Measurements from ENCODE around the gene CHPF2.

CHPF2 gene

DNA sequence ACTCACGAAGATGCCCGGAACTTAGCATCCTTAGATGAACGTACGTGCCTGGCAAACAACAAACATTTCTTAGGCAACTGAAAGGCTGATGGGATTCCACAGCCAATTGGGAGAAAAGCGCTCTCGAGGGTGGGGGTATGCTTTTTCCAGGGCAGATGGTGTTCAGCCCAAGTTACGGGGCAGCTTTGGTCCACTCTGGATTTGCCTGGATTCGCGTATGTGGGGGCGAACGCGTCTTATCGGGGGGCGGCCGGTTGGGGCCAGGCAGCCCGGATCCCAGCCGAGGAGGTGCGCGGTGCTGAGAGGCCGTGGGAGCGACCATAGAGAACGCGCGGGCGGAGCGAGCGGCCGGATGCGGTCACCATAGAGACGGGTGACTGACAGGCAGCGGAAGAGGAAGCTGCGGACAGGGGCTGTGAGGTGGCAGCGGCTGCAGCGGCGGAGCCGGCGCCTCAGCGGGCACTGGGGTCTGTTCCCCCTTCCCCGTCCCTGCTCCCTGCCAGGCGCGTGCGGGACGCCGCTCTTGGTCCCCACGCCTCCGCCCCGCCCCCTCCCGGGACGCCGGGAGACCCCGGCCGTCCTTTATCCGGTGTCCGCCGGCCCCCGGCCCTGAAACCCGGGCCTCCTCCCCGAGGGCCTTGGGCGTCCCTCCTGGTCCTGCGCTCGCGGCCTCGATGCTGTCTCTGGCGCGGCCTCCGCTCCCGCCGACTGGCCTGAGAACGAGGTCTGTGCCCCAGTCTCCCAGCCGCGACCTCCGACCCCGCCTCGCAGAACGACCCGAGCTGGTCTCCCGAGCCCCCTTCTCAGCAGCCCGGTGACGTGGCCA is at the start of gene CHPF2:
Gene CHPF2, plus strand, starts transcription at position 393 of the 826 bp plus-strand sequence. CDS start 1,529 bp downstream, outside the sequence.
- DNase-seq: peak; percentile 61

DNA sequence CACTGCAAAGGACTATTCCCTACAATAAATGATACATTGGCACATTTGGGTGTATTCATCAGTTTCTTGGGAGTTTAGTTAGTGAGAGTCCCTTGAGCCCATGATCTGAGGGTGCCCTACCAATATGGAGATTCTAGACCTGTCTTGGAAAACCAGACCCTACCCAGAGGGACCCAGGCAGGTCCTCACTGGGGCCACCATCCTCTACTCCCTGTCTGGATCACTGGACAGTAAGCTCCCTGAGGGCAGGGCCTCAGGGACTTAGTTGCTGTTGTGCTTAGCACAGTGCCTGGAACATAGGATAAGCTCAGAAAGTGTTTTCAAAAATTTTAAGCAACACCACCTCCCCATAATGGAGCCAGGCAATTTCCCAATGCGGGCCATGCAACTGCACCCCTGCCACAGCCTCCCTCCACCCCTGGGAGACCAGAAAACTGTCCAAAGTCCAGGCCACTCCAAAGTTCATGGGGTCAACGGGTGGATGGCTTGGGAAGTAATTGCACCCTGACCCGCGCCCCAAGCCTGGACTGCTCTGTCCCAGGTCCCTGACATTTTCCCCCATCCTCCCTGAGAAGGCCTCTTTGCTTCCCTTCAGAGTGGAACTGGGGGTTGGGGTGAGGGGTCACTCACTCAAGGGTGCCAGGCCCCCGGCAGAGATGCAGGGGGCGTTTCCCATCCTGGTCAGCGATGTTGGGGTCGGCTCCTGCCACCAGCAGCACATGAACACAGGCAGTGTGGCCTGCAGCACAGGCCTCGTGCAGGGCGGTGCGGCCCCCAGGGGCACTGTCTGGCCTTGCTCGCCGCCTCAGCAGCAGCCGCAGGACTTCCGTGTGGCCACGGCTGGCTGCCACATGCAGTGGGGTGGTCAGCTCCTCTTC is 46.3 kb upstream of the CHPF2 start:
- no peak for DNase-seq

DNA sequence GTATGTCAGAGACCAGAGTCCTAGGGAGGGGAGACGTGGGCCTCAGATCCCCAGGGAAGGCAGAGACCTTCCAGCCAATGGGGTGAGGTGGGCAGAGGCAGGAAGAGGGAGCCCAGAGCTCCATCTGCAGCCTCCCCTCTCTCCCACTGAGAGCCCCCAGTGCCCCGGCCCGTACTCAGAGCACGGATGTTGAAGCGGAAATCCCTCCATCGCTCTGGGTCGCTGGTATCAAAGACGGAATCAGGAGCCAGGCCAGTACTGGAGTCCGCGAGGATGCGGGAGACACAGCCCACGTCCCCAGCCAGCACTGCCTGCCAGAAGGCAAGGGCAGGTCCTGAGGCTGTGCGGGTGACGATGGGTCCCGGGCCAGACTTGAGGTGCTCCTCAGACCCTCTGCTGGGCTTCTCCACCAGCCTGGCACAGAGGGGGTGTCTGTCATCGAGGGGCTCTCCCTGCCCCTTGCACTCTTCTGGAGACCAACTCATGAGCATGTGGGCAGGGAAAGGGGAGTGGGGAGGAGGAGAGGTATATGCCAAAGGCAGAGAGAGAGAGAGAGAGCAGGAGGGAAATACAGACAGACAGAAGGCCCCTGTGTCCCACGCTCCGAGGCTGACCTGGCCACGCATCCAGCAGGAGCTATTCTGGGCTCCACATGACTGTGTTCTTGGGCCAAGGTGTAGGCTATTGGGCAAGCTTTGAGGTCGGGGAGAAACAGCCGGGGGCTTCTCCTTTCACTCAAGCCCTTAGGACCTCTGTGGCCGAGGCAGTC is 45.5 kb upstream of the CHPF2 start, which contains the start of gene ASB10:
Gene ASB10, minus strand, starts transcription at position 611 of the 769 bp plus-strand sequence. Its CDS starts 120 bp downstream, at position 491.
- DNase-seq: no peak

DNA sequence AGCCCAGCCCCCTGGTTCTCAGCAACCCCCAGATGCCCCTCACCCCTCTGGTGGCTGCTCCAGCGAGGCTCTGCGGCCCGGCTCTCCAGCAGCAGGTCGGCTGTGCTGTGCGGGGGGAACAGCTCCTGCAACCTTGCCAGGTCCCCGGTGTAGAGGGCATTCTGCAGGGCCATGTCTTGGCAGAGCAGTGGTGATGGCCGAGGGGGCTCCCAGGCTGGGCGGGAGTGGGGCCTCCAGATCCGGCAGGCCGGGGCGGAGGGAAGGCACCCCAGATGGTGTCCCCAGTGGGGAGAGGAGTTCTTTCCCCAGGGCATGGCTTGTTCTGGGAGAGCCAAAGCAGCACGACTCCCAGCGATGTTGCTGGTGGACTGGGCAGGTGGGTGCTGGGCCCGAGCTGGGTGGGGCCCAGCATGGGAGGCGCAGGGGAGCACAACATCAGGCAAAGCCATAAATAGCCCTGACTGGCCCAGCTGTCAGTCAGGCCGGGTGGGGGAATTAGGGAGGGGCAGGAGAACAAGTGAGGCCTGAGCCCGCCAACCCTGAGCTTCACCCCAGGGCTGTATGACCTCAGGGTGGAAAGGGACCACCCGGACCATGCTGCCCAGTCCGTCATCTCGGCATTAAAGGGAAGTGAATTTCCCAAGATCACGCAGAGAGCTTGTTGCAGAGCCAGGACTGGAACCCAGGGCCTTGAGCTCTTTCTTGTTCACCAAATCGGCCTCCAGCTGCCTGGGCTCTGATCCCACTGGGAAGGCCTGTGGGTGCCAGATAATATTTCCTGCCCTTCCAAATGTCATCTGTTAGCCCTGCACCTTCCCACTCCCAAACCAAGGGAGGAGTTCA is 44.7 kb upstream of the CHPF2 start:
- no peak for DNase-seq

GRCh38 chr7:151188252-151188542 is 44.1 kb upstream of the CHPF2 start:
- DNase-seq: no peak

DNA sequence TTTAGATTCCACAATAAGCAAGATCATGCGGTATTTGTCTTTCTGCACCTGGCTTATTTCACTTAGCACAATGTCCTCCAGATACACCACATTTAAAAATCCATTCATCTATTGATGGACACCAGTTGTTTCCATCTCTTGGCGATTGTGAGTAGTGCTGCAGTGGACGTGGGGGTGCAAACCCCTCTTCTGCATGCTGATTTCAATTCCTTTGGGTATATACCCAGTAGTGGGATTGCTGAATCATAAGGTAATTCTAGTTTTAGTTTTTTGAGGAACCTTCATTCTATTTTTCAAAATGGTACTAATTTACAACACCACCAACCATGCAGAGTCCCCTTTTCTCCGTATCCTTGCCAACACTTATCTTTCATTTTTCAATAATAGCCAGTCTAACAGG is 43.2 kb upstream of the CHPF2 start:
- no peak for DNase-seq

GRCh38 chr7:151191544-151191943 is 40.7 kb upstream of the CHPF2 start:
- DNase-seq: no peak

GRCh38 chr7:151192002-151192539 is 40.2 kb upstream of the CHPF2 start:
- no peak for DNase-seq

- DNase-seq: no peak
These were observed 38.9 kb upstream of the CHPF2 start for GRCh38 chr7:151193203-151193978.

DNA sequence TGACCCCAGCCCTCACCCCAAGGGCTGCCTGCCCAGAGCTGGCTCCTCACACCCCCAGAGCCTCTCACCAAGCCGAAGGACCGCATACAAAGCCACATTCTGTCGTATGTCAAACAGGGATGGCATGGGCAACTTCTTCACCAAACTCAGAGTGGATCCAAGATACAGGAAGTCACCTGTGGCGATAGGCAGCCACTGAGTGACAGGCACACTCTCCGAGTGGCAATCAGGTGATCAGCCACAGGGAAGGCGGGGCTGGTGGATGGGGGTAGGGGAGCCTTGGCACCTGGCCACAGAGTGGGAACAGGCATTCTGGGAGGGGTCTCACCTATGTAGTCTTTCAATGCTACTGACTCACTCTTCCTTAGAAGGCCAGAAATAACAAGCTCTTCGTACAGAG is 38.1 kb upstream of the CHPF2 start:
- DNase-seq: no peak

DNA sequence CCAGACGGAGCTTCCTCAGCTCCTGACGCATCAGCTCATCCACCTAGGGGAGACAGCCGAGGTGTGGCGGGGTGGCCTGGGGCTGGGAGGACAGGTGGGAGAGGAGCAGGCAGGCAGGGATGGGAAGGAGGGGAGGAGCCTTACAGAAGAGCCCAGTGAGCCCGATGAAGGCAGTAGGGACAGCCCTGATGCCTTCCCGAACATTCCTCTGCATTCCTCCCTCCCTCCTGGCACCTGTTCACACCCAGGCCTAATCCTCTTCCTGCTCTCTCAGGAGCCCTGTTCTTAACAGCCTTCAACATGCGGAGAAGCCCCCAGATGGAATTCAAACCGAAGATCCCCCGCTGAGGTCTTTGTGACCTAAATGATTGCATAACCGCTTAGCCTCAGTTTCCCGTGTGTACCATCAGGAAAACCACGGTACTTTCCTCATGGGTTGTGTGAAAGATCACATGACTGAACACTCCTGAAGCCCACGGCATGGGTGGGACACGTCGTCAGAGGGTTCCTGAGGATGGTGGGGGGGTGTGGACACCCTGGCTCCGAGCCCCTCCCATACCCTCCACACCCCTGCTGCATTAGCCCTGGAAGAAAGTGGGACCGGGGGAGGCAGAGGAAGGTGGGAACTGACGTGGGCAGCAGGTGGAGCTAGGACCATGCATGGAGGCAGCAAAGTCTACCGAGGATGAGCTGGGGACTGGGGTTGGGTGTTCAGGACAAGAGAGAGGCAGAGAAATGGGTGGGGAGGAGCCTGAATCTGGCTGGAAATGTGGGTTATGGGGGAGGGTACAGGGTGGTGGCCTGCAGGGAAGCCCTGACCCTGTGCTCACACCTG is 36.5 kb upstream of the CHPF2 start:
- DNase-seq: no peak

DNA sequence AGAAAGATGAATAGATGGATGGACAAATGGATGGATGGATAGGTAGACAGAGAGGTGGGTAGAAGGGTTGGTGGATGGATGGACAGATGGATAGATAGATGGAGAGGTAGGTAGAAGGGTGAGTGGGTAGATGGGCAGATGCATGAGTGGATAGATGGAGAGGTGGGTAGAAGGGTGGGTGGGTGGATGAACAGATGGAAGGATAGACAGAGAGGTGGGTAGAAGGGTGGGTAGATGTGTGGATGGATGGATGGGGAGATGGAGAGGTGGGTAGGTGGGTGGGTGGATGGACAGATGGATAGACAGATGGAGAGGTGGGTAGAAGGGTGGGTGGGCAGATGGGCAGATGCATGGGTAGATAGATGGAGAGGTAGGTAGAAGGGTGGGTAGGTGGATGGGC is 34.4 kb upstream of the CHPF2 start:
- DNase-seq: no peak

DNA sequence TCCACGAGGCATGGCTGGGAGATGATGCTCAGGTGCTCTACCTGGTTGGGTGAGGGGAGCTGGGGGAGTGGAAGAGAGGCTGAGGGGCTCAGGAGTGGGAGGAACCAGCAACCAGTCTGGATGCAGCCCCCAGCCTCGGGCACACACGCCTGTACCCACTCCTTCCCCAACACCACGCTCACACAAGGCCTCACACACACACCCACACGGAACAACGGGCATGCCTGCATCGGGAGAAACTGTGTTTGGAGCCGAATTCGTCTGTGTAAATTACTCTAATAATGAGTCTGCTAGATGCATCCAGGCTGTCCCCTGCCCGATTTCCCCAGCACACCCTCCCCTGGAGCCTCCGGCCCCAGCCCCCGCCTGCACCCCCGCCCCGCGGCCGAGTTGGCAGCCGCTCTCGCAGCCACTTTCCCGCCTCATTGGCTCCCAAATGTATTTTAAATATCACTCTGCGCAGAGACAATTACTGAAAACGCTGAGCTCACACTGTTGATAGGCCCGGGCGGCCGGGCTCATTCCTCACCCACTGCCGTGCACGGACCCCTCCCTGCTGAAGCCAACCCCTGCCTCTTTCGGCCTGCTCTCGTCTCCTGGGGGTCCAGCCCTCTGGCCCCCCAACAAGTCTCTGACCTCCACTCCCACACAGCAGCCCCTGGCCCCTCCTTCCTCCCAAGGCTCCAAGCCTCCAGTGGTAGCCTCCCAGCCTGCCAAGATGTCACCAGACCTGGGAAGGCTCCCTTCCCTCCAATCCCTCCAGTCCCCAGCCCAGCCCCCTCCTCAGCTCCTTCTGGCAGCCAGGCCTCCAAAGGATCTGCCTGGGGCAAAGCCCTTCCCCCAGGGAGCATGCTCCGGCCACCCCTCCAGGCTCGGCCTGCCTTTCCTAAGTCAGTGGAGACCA is 33.1 kb upstream of the CHPF2 start:
- no peak for DNase-seq

DNA sequence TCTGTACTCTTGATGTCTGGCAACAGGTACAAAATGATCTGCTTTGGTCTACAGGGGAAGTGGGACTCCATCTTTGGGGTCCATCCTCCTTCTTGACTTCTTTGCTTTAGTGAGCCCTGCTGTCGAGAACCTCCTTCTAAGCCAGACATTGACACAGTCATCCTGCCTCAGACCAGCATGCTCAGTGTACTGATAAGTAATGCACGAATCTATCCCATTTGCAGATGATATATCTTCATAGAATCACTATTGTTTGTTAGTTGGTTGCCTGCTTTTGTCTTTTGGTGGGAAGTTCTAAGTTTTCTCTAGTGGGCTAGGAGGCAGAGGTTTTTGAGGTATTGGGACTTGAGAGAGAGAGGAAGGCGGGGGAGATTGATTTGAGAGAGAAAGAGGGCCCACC is 30.9 kb upstream of the CHPF2 start:
- no peak for DNase-seq

- no peak for DNase-seq
These were observed 30.5 kb upstream of the CHPF2 start for GRCh38 chr7:151201751-151202150.

DNA sequence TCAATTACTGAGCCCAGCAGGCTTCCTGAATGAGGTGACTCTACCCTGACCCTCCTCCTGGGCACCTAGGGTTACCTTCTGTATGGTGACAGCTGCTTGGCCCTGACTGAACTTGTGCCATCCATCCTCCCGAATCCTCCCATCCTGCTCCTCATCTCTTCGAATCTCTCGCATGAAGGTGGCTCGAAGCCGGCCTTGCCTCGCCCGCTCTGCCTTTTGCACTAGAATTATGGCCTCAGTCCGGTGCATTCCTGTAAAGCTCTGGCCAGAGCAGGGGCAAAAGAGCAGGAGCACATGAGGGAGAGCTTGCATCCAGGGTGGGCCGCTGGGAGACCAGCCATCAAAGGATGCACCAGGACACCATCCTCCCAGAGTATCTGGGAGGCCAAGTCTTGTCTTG is 29.4 kb upstream of the CHPF2 start:
- no peak for DNase-seq

DNA sequence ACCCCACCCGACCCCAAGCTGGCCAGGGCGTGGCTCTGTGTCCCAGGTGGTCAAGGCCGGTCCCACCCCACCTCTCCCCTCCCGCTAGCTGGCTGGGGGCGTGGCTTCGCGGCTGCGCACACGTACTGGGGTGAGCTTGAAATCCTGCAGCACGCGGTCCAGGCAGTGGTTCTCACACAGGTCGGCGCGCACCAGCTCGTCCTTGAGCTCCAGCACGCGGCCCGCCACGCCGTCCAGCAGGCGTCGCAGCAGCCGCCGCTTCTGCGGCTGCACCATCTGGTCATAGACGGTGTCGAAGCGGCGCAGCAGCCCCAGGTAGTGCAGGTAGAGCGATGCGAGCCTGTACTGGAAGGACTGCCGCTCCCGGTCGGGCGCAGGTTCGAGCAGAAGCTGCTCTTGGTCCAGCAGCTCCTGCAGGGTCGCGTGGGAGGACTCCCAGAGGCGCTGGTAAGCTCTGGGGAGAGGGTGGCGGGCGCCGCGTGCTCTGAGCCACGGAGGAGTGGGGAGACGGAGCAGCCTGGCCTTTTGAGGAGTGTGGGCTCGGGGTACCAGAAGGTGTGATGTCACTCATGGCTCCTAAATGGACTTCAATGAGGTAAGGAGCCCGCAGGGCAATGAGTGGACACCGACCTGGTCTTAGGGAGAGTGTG is 27.8 kb upstream of the CHPF2 start:
- no peak for DNase-seq

DNA sequence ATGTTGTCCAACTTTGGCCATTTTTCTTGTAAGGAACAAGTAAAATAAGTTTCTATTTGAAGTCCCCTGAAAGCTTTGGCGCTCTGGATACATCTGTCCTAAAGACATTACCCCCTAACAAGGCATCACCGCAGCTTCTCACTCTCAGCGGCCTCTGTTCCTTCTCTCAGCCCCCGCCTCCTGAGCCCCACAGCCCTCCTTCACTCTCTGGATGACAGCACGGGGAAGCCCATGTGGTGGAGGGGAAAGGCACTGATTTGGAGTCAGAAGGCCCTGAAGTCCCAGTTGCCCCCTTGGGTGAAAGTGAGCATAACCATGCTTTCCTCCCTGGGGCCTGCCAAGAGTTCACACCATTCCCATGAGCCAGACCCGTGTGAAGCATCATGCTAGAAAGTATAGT is 26.6 kb upstream of the CHPF2 start:
- DNase-seq: no peak

DNA sequence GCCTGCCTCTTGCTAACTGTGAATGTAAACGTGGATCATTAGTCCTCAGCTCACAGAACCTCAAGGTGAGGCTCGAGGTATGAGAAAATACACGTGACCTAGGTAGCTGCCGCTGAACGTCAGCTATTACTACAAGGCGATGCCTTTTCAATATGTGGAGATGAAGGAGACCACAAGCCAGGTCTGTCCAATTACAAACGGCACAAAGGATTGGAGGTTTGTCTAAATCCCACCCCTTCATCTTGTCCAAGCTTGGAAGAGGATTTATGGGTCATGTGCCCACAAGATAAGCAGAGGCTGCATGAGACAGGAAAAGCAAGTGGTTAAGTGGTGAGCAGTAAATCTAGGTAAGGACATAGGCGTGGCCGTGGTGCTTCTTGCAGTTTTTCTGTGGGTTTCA is 25.4 kb upstream of the CHPF2 start:
- DNase-seq: no peak

Data from GOT3 (cell line).